HepG2 (cell line): ENCODE data around the gene ANXA3. TPM values are rescaled to one million over a fixed set of nuclear protein-coding genes. Genes with fewer than 3 reads are reported as not detected.

ENCODE experiments used
- ATAC-seq: fragments of 200-7000 bp; cut with Tn5 transposase; 3 replicates; pipeline ENCODE4 v1.9.1; 2020; ENCODE audit warnings: mild to moderate bottlenecking, moderate library complexity
- BruUV-seq: library from RNA; stranded (reverse); fragments of 400-500 nt; replicated peaks from 2 replicates; lab custom pipeline; 2021; lab: Mats Ljungman, UMichigan
- CTCF ChIA-PET: fragments of 300-600 bp; formaldehyde crosslinking; extraction: SDS; loops from one replicate; lab custom pipeline; 2021; ENCODE audit warnings: low total read pairs, inconsistent platforms, low intra/inter-chr PET ratio; lab: Yijun Ruan, JAX
- POLR2A ChIA-PET: fragments of 350-600 bp; sonication (Branson Sonifier 250); formaldehyde crosslinking; loops from one replicate; lab custom pipeline; 2020; ENCODE audit warnings: antibody characterized with exemption, inconsistent platforms; lab: Yijun Ruan, JAX
- DNase-seq: peaks from one replicate; pipeline ENCODE4 v3.0.0-alpha.2; 2015; ENCODE audit warnings: low spot score
- FAIRE-seq: peaks from 3 replicates; lab custom pipeline; 2011; peaks lifted over from hg19 to GRCh38; lab: Jason Lieb, UNC
- H2AFZ ChIP-seq: one replicate; pipeline ENCODE4 v1.6.1; 2011; ENCODE audit warnings: low read length, inconsistent platforms
- H3K27ac ChIP-seq: fragments of 300-600 bp; 3 replicates; pipeline ENCODE4 v1.8.0; 2011; ENCODE audit warnings: mixed run types, mild to moderate bottlenecking, mixed read lengths, low read length, inconsistent platforms; ENCODE audit not compliant: insufficient read depth; ENCODE audit errors: extremely low read length
- H3K27me3 ChIP-seq, 2 experiments: fragments of 200-600 bp in 1 of 2; 2 replicates in 1 of 2; 3 replicates in 1 of 2; pipeline versions ENCODE4 v1.6.0 to v1.8.0; 2011; ENCODE audit warnings: low read length in 2 of 2, mild to moderate bottlenecking in 2 of 2, moderate library complexity in 2 of 2, inconsistent platforms in 1 of 2; ENCODE audit not compliant: insufficient read depth in 2 of 2, control insufficient read depth in 1 of 2
- H3K36me3 ChIP-seq, 2 experiments: fragments of 200-600 bp in 1 of 2; replicated peaks in 1 of 2; 2 replicates in 1 of 2; 3 replicates in 1 of 2; pipeline versions ENCODE4 v1.5.1 to v1.8.0; 2011; ENCODE audit warnings: low read length in 2 of 2, inconsistent platforms in 1 of 2; ENCODE audit not compliant: insufficient read depth in 2 of 2, control insufficient read depth in 1 of 2
- H3K4me1 ChIP-seq: 2 replicates; pipeline ENCODE4 v1.5.1; 2012; ENCODE audit warnings: low read length, inconsistent platforms; ENCODE audit not compliant: insufficient read depth
- H3K4me2 ChIP-seq: 2 replicates; pipeline ENCODE4 v1.6.0; 2011; ENCODE audit warnings: low read depth, low read length, inconsistent platforms
- H3K4me3 ChIP-seq, 3 experiments: fragments of 200-600 bp in 1 of 3; sonication (generic), shearing (Covaris generic) in 1 of 3; replicated peaks in 1 of 3; 2 replicates each; pipeline ENCODE4 v1.5.1; 2011 to 2016; ENCODE audit warnings: low read length in 3 of 3, inconsistent platforms in 2 of 3, low read depth in 2 of 3, mild to moderate bottlenecking in 2 of 3, control low read depth in 1 of 3, mixed read lengths in 1 of 3; ENCODE audit not compliant: insufficient read depth in 1 of 3
- H3K79me2 ChIP-seq: one replicate; pipeline ENCODE4 v1.6.1; 2011; ENCODE audit warnings: low read length, inconsistent platforms; ENCODE audit not compliant: insufficient read depth
- H3K9ac ChIP-seq: 2 replicates; pipeline ENCODE4 v1.6.0; 2011; ENCODE audit warnings: mild to moderate bottlenecking, low read depth, low read length, inconsistent platforms; ENCODE audit not compliant: insufficient read depth
- H3K9me3 ChIP-seq: 2 replicates; pipeline ENCODE4 v1.5.1; 2012; ENCODE audit warnings: mild to moderate bottlenecking, low read length
- H4K20me1 ChIP-seq: 2 replicates; pipeline ENCODE4 v1.6.0; 2011; ENCODE audit warnings: inconsistent platforms, mild to moderate bottlenecking, low read length, moderate library complexity; ENCODE audit not compliant: insufficient read depth
- CBFB ChIP-seq: sonication (generic); formaldehyde crosslinking; IDR thresholded peaks from 2 replicates; pipeline ENCODE4 v1.4.0; 2020; ENCODE audit warnings: missing genetic modification reagents
- HNRNPLL ChIP-seq: fragments of 200-400 bp; formaldehyde crosslinking; IDR thresholded peaks from 2 replicates; pipeline ENCODE4 v1.6.1; 2017; ENCODE audit warnings: mild to moderate bottlenecking, low read depth, low read length; ENCODE audit not compliant: poor library complexity, severe bottlenecking
- SMC3 ChIP-seq: IDR thresholded peaks from 2 replicates; pipeline ENCODE4 v1.6.1; 2011; ENCODE audit warnings: low read length, improper control_type of control experiment
- STAG1 ChIP-seq: sonication (generic); formaldehyde crosslinking; IDR thresholded peaks from 2 replicates; pipeline ENCODE4 v1.4.0; 2020; ENCODE audit warnings: missing genetic modification reagents
- ZNF484 ChIP-seq: sonication (generic); formaldehyde crosslinking; IDR thresholded peaks from 2 replicates; pipeline ENCODE4 v1.5.1; 2020; ENCODE audit warnings: mild to moderate bottlenecking, low read depth, missing genetic modification reagents, borderline replicate concordance
- WGBS: methylation state at CpG from one replicate; pipeline ENCODE4 v1.1.6; 2017; ENCODE audit warnings: low lambda C conversion rate; 5-methylcytosine and 5-hydroxymethylcytosine counted together
- in situ Hi-C: cut with HindIII; loops from 2 replicates; pipeline ENCODE4 v1.10.0; 2017; ENCODE audit warnings: low pct_unique_long_range_greater_than_20kb; ENCODE audit not compliant: extremely low pct_ligation_motif_present
- intact Hi-C: fragments of 100-400 bp; cut with micrococcal nuclease; formaldehyde crosslinking; loops from one replicate; pipeline ENCODE4 v1.10.0; 2022; ENCODE audit not compliant: unreplicated experiment
- polyA plus RNA-seq, 8 experiments: library from polyadenylated mRNA; depleted of rRNA in 3 of 8; stranded (reverse) in 7 of 8; unstranded in 1 of 8; fragments of >200 nt; fragmentation: Illumina TruSeq in 4 of 8; extraction: Trizol in 4 of 8; gene quantifications; 2 replicates each; pipeline versions ENCODE4 v1.2.1 to v1.2.3, GENCODE V29; 2011 to 2016; ENCODE audit warnings: low read depth in 4 of 8, missing spikeins in 1 of 8, mixed read lengths in 1 of 8; ENCODE audit not compliant: insufficient read depth in 1 of 8
- total RNA-seq, 5 experiments: library from RNA; depleted of rRNA; stranded (reverse); fragments of >200 nt; fragmentation: Illumina TruSeq; extraction: Trizol; gene quantifications; 2 replicates each; pipeline ENCODE4 v1.2.3, GENCODE V29; 2016; ENCODE audit warnings: low read depth in 1 of 5
- TF ChIP-seq, protein P1 (sequence below): sonication (generic); formaldehyde crosslinking; IDR thresholded peaks from 2 replicates; pipeline ENCODE4 v1.5.1; 2020; ENCODE audit warnings: mild to moderate bottlenecking, missing genetic modification reagents, moderate library complexity
- TF ChIP-seq, protein P2 (sequence below): sonication (generic); formaldehyde crosslinking; IDR thresholded peaks from 2 replicates; pipeline ENCODE4 v1.5.1; 2020; ENCODE audit warnings: missing genetic modification reagents, mild to moderate bottlenecking, borderline replicate concordance
- TF ChIP-seq, protein P3 (sequence below): sonication (generic); formaldehyde crosslinking; IDR thresholded peaks from 2 replicates; pipeline ENCODE4 v1.5.0; 2020; ENCODE audit warnings: mild to moderate bottlenecking, missing genetic modification reagents, moderate library complexity
- TF ChIP-seq, protein P4 (sequence below): sonication (generic); formaldehyde crosslinking; IDR thresholded peaks from 2 replicates; pipeline ENCODE4 v1.4.0; 2020; ENCODE audit warnings: missing genetic modification reagents, borderline replicate concordance

ANXA3 gene
- total and polyA plus RNA-seq, 2 of the 13 experiments (the other 11 are each of a cell fraction or from before 2014, with no cell fraction given): 6.5 to 6.9 TPM

DNA sequence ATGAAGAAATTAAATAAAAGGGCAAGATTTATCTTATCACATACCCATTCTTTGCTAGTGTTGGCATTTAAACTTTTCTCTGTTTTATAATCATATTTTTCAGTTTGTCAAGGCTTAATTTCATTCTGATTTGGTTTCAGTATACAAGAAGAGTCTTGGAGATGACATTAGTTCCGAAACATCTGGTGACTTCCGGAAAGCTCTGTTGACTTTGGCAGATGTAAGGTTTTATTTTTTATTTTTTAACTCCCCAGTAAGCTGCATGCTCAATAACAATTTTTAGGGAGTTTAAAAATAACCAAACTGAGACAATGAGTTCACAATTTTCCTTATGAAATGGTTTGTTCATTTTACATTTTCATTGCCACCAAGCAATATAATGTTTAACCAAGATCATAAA lies 39.8 kb downstream of the ANXA3 start (continued):
- TF ChIP-seq, protein P1, sequence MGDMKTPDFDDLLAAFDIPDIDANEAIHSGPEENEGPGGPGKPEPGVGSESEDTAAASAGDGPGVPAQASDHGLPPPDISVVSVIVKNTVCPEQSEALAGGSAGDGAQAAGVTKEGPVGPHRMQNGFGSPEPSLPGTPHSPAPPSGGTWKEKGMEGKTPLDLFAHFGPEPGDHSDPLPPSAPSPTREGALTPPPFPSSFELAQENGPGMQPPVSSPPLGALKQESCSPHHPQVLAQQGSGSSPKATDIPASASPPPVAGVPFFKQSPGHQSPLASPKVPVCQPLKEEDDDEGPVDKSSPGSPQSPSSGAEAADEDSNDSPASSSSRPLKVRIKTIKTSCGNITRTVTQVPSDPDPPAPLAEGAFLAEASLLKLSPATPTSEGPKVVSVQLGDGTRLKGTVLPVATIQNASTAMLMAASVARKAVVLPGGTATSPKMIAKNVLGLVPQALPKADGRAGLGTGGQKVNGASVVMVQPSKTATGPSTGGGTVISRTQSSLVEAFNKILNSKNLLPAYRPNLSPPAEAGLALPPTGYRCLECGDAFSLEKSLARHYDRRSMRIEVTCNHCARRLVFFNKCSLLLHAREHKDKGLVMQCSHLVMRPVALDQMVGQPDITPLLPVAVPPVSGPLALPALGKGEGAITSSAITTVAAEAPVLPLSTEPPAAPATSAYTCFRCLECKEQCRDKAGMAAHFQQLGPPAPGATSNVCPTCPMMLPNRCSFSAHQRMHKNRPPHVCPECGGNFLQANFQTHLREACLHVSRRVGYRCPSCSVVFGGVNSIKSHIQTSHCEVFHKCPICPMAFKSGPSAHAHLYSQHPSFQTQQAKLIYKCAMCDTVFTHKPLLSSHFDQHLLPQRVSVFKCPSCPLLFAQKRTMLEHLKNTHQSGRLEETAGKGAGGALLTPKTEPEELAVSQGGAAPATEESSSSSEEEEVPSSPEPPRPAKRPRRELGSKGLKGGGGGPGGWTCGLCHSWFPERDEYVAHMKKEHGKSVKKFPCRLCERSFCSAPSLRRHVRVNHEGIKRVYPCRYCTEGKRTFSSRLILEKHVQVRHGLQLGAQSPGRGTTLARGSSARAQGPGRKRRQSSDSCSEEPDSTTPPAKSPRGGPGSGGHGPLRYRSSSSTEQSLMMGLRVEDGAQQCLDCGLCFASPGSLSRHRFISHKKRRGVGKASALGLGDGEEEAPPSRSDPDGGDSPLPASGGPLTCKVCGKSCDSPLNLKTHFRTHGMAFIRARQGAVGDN (CRISPR knock-in tag): no peak

DNA sequence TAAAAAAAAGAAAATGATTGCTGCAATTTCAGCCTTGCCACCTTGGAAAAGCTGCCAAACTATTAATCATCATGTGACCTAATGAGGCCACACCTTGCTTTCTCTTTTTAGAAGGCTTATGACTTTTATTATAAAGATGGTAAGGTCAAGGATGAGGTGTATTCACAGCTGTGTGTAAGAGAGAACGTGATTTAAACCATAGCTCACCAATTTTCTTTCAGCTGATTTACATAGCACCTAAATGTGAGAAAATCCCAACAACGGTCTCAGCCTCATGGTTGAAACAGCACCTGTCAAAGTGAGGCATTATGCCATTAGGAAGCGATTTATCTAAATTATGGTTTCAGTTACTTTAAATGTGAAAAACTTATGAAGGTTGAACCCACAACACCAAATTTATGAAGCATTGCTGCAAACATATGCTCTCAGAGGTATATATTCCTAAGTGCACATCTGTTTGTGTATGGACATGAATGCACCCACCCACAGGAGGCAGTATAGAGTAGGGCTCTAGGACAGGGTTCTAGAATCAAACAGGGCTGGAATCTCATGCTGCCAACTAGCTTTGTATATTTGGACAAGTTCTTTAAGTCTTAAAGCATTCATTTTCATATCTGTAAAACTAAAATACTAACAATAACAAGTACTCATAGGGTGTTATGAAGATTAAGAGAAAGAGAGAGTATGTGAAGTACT lies 40.7 kb downstream of the ANXA3 start:
- H3K27me3 ChIP-seq: no peaks in the 10 kb centered on the region
- H3K36me3 ChIP-seq: no peaks in the 10 kb centered on the region; a peak in 1 of 5 replicates
- WGBS: 70% methylated on average over 3 of the region's 3 CpGs
- TF ChIP-seq, protein P2, sequence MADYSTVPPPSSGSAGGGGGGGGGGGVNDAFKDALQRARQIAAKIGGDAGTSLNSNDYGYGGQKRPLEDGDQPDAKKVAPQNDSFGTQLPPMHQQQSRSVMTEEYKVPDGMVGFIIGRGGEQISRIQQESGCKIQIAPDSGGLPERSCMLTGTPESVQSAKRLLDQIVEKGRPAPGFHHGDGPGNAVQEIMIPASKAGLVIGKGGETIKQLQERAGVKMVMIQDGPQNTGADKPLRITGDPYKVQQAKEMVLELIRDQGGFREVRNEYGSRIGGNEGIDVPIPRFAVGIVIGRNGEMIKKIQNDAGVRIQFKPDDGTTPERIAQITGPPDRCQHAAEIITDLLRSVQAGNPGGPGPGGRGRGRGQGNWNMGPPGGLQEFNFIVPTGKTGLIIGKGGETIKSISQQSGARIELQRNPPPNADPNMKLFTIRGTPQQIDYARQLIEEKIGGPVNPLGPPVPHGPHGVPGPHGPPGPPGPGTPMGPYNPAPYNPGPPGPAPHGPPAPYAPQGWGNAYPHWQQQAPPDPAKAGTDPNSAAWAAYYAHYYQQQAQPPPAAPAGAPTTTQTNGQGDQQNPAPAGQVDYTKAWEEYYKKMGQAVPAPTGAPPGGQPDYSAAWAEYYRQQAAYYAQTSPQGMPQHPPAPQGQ (CRISPR knock-in tag): no peak
- TF ChIP-seq CBFB (CRISPR knock-in tag): no peak
- TF ChIP-seq, protein P3, sequence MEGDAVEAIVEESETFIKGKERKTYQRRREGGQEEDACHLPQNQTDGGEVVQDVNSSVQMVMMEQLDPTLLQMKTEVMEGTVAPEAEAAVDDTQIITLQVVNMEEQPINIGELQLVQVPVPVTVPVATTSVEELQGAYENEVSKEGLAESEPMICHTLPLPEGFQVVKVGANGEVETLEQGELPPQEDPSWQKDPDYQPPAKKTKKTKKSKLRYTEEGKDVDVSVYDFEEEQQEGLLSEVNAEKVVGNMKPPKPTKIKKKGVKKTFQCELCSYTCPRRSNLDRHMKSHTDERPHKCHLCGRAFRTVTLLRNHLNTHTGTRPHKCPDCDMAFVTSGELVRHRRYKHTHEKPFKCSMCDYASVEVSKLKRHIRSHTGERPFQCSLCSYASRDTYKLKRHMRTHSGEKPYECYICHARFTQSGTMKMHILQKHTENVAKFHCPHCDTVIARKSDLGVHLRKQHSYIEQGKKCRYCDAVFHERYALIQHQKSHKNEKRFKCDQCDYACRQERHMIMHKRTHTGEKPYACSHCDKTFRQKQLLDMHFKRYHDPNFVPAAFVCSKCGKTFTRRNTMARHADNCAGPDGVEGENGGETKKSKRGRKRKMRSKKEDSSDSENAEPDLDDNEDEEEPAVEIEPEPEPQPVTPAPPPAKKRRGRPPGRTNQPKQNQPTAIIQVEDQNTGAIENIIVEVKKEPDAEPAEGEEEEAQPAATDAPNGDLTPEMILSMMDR: peak; percentile 41
- no peak for TF ChIP-seq HNRNPLL
- TF ChIP-seq, protein P4, sequence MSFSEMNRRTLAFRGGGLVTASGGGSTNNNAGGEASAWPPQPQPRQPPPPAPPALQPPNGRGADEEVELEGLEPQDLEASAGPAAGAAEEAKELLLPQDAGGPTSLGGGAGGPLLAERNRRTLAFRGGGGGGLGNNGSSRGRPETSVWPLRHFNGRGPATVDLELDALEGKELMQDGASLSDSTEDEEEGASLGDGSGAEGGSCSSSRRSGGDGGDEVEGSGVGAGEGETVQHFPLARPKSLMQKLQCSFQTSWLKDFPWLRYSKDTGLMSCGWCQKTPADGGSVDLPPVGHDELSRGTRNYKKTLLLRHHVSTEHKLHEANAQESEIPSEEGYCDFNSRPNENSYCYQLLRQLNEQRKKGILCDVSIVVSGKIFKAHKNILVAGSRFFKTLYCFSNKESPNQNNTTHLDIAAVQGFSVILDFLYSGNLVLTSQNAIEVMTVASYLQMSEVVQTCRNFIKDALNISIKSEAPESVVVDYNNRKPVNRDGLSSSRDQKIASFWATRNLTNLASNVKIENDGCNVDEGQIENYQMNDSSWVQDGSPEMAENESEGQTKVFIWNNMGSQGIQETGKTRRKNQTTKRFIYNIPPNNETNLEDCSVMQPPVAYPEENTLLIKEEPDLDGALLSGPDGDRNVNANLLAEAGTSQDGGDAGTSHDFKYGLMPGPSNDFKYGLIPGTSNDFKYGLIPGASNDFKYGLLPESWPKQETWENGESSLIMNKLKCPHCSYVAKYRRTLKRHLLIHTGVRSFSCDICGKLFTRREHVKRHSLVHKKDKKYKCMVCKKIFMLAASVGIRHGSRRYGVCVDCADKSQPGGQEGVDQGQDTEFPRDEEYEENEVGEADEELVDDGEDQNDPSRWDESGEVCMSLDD (CRISPR knock-in tag): no peak
- TF ChIP-seq ZNF484: no peak
- TF ChIP-seq STAG1 (CRISPR knock-in tag): peak; percentile 47
- TF ChIP-seq SMC3: 0 out of 2 replicates have a peak, but pooled peaks have one; percentile 11
- TF ChIP-seq, all 625 proteins: peak for 3
- Histone ChIP-seq H3K9ac (no peak overlapping the region), H3K4me3 (no peak overlapping the region), H3K79me2 (no peaks in the 10 kb centered on the region), H3K9me3 (no peaks in the 10 kb centered on the region), H3K4me1 (no peaks in the 10 kb centered on the region), H4K20me1 (no peaks in the 10 kb centered on the region), H3K27ac (no peak overlapping the region), H2AFZ (no peak overlapping the region), H3K4me2 (no peak overlapping the region)
- ATAC-seq (peak; percentile 62; the same call in 2 of the 3 replicates), FAIRE-seq (peak; percentile 15), DNase-seq (no peak)
- ChIA-PET CTCF (no interaction called here), POLR2A (no interaction called here)
- intact Hi-C loops (loop anchor here (2.0 kb wide), 1 partner anchor 49 kb away; no protein-coding TSS in a partner anchor), in situ Hi-C loops (no loop called here)
- no TSS peak for BruUV-seq
